Kidney glomerular epithelial cell (primary cell): ENCODE results near the gene FAM120A.

Experiments
- DNase-seq: peaks from one replicate; lab custom pipeline; 2025; lab: John Stamatoyannopoulos, UW

FAM120A gene

GRCh38 chr9:93560991-93561390 lies 109.5 kb downstream of the FAM120A start:
- DNase-seq: no peak

GRCh38 chr9:93562157-93562556 lies 110.7 kb downstream of the FAM120A start:
- DNase-seq: no peak

GRCh38 chr9:93565089-93565488 lies 113.6 kb downstream of the FAM120A start:
- no peak for DNase-seq

- peak; percentile 93 for DNase-seq
Measured at GRCh38 chr9:93566408-93567270, 115.2 kb downstream of the FAM120A start.

- DNase-seq: no peak
Measured at GRCh38 chr9:93567271-93567959, 115.9 kb downstream of the FAM120A start.

- DNase-seq: no peak
Measured at GRCh38 chr9:93568169-93568568, 116.7 kb downstream of the FAM120A start.

GRCh38 chr9:93569621-93570174 lies 118.2 kb downstream of the FAM120A start:
- no peak for DNase-seq

GRCh38 chr9:93572221-93572620 lies 120.7 kb downstream of the FAM120A start:
- DNase-seq: no peak

GRCh38 chr9:93572636-93573515 lies 121.4 kb downstream of the FAM120A start:
- no peak for DNase-seq

GRCh38 chr9:93573516-93573828 lies 122.0 kb downstream of the FAM120A start:
- DNase-seq: no peak

- DNase-seq: no peak
Measured at GRCh38 chr9:93574091-93574899, 122.8 kb downstream of the FAM120A start.

GRCh38 chr9:93574900-93575795 lies 123.7 kb downstream of the FAM120A start:
- no peak for DNase-seq

- peak; percentile 12 for DNase-seq
Measured at GRCh38 chr9:93575796-93576257, 124.3 kb downstream of the FAM120A start.

- no peak for DNase-seq
Measured at GRCh38 chr9:93576258-93577077, 125.0 kb downstream of the FAM120A start, which contains the start of gene PHF2. Gene PHF2 (plus strand): TSS chr9:93576584. CDS start chr9:93576774, 190 bp downstream.

- DNase-seq: no peak
Measured at GRCh38 chr9:93577078-93577974, 125.8 kb downstream of the FAM120A start.

- DNase-seq: no peak
Measured at GRCh38 chr9:93577975-93578682, 126.6 kb downstream of the FAM120A start.

GRCh38 chr9:93578844-93579243 lies 127.4 kb downstream of the FAM120A start:
- DNase-seq: no peak
